Measurements from ENCODE around the gene ZSCAN20.
"Not testable (repeated sequence)": the region's sequence is repeated elsewhere in the genome, so short reads cannot be mapped to it uniquely, and the experiment has no call there.

Gene ZSCAN20

GRCh38 chr1:33494929-33495328 lies 22.5 kb downstream of the ZSCAN20 start:
- DNase-seq, result no peak

DNA sequence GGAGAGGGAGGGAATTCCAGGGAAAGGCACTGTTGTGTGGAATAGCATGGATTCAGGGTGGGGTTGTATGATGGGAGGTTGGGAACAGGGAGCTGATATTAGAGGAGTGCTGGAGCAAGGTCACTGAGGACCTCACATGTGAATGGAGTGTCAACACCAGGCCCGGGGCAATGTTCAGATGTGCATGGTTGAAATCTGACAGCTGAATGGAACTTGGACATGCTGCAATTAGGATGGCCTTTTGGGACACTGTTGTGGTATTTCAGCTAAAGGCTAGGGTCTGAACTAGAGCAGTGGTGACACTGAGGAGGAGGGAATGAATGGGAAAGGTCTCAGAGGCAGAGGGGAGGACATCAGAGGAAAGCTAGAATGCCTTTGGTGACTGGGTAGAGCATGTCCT lies 25.0 kb downstream of the ZSCAN20 start:
- DNase-seq, result no peak

DNA sequence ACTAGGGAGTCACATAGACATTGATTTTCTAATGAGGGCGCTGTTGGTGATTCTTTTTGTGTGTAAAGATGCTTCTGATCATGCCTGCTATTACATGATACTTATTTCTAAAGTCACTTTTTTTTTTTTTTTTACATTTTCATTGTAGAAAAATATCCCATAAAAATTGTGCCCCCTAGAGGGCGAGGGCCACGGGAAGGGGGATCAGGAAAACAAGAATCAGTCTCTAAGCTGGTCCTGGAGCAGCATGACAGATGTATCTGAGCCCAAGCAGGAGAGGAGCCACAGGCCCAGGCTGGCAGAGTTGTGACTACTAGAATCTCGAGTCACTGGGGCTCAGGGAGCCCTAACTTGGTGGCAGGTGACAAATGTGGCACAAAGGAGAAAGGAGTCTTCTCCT lies 28.1 kb downstream of the ZSCAN20 start:
- DNase-seq, result no peak

- no peak for DNase-seq
Measured at GRCh38 chr1:33501309-33501708, 28.9 kb downstream of the ZSCAN20 start.

- no peak for DNase-seq
Measured at GRCh38 chr1:33501774-33502173, 29.3 kb downstream of the ZSCAN20 start.

GRCh38 chr1:33502726-33503125 lies 30.3 kb downstream of the ZSCAN20 start:
- DNase-seq, result no peak

DNA sequence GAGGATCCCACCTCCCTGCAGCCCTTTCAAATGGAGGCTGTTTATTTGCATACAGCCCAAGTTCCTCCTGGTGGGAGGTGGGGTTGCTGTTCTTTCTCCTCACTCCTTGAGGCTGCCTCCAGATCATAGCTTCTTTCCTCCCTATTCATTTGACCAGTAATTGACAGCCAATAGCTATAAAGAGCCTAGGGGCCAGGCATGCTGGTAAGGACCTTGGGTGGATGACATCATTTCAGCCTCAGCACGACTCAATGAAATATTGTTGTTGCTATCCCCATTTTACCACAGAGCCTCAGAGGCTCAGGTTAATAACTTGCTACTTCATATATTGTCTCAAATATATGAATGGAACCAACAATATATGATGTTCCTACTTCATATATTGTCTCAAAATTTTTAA lies 31.1 kb downstream of the ZSCAN20 start:
- DNase-seq, result no peak

GRCh38 chr1:33507661-33508060 lies 35.2 kb downstream of the ZSCAN20 start:
- DNase-seq, result no peak

- DNase-seq, result no peak
Measured at GRCh38 chr1:33508151-33508550, 35.7 kb downstream of the ZSCAN20 start.

DNA sequence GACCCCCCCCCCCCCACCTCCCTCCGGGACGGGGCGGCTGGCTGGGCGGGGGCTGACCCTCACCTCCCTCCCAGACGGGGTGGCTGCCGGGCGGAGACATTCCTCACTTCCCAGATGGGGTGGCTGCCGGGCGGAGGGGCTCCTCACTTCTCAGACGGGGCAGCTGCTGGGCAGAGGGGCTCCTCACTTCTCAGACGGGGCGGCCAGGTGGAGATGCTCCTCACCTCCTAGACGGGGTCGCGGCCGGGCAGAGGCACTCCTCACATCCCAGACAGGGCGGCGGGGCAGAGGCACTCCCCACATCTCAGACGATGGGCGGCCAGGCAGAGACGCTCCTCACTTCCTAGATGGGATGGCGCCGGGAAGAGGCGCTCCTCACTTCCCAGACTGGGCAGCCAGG lies 36.8 kb downstream of the ZSCAN20 start:
- DNase-seq, result not testable (repeated sequence)

GRCh38 chr1:33512226-33513011 lies 40.0 kb downstream of the ZSCAN20 start:
- DNase-seq, result no peak

DNA sequence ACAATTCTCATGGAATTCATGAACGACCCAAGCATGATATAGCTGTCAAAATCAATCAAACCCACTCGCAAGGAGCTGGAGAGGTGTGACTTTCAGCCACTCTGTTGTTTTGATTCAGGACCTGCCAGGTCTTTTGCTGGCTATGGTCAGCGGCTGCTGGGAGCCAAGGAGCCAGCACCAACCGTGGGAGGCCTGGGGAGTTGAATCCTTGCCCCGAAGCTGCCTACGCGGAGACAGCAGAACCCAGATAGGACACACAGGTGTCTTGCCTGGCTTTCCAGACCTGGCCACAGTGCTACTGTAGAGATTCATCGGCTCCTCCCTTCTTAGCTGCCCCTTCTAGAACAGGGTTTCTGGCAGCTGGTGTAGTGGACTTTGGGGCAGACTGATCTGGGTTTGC lies 42.7 kb downstream of the ZSCAN20 start:
- no peak for DNase-seq

- DNase-seq, result no peak
Measured at GRCh38 chr1:33515607-33516006, 43.2 kb downstream of the ZSCAN20 start.

GRCh38 chr1:33516428-33516827 lies 44.0 kb downstream of the ZSCAN20 start:
- DNase-seq, result no peak

DNA sequence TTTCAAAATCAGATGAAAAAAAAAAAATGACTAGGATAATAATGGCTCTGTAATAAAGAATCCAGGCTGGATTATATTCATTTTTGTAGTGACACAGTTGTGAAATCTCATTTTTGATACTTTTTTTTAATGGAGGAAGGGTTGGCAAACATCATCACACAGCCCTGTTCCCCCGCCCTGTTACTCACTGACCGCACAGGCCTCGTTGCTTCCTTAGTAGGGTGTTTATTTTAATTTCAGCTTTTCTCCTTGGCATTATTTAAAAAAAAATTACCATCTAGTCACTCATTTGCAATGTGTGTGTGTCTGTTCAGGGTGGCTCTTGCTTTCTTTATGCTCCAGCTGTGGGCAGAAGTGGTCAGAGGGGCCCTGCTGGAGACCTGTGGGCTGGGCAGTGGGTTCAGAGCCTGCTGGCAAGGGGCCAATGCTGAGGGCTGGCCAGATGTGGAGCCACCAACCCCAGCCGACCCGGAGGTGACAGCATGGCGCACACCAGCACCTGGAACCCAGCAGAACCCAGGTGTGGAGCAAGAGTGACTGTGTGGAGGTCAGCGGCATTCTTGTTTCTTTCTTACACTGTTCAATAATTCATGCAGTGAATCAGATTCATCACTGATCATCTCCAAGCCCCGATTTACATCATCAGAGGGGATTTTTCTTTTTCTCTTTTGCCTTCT lies 44.6 kb downstream of the ZSCAN20 start:
- no peak for DNase-seq

DNA sequence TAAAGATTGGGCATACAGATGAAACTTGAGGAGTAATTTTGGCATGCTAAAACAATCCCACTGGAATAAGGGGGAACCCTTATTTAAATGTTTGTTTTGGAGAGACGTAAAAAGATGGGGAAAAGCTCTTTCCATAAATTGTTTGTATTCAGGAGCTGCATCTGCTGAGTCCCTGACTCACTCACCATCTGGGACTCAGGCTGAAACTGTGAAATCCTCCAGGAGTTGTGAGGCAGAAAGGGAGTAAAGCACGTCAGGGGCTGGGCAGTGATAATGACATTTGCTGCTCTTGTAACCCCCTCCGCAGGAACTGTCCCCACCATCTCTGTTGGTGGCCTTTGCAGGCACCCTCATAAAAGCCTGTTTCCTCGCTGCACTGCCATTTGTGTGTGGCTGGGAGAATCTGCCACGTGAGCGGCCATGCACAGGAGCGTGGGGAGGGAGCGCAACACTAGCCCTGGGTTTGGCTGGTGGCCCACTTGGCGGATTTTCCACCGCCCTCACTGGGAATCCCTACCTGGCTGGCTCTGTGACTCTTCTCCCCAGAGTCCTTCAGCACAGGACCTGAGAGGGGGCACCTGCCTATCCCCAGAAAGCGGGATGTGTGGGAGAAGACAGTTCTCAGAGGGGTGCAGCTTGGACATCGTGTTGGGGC lies 45.3 kb downstream of the ZSCAN20 start:
- no peak for DNase-seq

DNA sequence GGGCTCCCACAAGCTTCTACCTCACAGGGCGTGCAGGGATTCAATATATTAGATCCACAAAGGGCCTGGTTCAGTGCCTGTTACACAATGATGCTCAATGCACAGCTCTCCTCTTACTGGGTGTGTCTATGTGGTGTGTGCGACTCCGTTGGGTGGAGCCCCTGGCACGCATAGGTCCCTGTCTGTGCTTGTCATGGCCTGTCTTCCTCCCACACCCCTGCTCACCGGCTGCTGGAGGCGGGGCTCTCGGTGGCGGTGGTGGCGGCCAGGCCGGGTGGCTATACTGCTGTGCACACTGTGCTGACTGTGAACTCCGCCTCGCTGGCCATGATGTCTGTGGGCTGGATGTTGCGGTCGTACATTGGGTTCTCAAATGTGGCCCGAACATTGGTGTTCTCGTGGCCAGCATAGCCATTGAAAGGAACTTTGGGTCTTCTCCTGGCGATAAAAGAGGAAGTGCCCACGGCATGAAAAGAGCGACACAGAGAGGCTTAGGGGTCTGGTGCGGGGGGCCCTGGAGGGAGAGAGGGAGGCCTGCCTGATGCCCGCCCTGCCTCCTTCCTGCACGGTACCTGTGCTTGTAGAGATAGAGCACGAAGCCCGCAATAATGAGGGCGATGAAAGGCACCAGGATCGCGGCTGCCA lies 46.9 kb downstream of the ZSCAN20 start:
- no peak for DNase-seq

DNA sequence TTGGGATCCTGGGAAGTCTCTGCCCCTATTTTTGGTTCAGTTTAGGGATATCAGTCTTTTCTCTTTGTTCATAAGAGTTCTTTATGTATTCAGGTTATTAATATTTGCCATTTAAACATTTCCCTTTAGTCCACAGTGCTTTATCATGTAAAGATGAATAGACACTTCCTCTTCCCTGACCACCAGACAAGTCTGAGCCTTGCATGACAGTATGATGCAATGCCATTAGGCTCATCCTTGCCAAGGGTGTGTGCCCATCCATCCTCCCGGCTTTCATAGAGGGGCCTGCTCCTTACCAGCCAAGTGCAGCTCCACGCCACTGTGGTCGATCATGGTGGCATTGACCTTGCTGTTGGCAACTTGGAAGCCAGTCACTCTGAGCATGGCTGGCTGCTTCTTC lies 52.1 kb downstream of the ZSCAN20 start:
- DNase-seq, result no peak

DNA sequence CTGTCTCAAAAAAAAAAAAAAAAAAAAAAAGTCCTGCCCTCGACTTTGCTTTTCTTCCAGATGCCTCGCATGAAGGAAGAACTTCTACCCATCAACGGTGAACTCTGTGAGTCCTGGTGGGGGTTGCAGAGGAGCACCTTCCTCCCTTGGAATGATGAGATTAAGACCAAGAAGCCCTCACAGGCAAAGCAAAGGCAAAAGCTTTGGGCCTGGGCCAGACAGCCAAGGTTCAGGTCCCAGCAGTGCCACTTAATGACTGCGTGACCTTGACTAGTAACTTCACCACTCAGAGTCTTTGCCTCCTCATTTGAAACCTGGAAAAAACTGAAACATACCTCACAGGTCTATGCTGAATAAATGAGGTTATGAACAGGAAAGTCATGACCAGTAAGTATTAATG lies 55.5 kb downstream of the ZSCAN20 start:
- DNase-seq, result no peak

DNA sequence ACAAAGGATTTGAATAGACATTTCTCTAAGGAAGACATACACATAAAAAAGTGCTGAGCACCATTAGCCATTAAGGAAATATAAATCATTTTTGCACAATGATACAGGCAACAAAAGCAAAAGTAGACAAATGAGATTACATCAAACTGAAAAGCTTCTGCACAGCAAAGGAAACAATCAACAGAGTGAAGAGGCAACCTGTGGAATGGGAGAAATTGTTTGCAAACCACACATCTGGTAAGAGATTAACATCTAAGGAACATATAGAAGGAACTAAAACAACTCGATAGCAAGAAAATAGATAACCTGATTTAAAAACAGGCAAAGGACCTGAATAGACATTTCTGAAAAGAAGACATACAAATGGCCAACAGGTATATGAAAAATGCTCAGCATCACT lies 57.5 kb downstream of the ZSCAN20 start:
- no peak for DNase-seq

DNA sequence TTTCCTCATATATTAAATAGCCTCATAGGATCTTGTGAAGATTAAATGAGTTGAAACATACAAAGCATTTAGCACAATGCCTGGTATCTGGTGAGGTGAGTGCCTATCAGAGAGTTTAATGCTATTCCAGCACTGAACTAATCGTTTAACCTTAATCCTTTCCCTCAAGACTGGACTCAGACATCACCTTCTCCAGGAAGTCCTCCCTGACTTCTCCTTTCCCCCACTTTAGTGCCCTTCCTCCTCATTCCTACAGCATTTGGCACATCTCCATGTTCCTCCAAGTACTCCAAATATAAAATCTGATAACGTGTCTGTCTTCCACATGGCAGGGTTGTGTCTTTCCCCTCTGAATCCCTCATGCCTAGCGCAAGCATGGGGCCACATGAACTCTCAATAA lies 59.8 kb downstream of the ZSCAN20 start:
- no peak for DNase-seq

GRCh38 chr1:33532936-33533335 lies 60.5 kb downstream of the ZSCAN20 start:
- no peak for DNase-seq

- no peak for DNase-seq
Measured at GRCh38 chr1:33535334-33535733, 62.9 kb downstream of the ZSCAN20 start.

DNA sequence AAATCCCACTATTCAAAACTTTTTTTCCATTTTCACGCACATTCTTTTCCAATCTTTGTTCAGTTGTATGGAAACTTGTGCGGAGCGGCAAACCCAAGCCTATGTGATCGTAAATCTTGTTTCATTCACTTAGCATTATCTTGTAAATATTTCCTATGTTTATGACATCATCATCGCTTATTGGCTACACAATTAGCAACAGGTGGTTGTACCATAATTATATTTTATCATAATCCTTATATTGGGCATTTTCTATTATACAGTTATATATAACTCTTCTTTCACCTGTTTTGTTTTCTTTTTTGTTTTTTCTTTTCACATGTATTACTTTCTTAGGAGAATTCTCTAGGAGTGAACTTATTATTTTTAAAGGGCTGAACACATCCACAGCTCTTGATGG lies 65.4 kb downstream of the ZSCAN20 start:
- DNase-seq, result no peak

All from activated CD4-positive, alpha-beta T cell treated with anti-CD3 and anti-CD28 coated beads for 1 hour (primary cell).